ENCODE results near the gene FBN1.
A peak's percentile ranks its signal among the peaks of the same experiment; 100 is the strongest.

The FBN1 gene

DNA sequence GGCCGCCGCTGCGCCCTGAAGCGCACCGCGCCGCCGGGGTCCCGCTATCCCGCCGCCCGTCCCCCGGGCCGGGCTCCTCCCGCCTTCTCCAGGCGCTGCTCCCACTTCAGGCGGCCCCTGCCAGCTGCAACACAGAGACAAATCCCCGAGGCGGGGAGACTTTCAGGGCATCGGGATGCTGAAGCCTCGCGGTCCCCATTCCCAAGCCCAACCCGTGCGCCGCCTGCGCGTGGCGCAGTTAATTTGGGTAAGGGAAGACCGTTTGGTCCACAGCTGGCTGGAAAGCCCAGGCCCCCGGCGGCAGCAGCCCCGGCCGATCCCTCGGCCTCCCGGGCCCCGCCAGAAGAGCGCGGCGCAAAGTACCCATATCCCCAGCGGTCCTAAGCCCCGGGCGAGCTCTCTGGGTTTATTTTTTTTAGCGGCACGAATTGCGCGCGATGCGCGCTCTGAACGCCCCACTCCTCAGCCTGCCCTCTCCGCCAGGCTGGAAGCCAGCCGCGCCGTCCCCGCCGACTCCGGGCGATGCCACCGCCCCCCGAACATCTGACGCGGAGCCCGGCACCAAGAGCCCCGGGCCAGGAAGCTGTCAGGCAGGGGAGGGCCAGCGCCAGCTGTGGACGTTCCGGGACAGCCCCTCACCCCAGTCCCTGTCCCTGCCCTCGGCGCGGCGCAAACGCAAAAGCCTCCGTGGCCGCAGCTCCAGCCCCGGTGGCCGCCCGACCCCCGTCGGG lies 517 bp downstream of the FBN1 start (continued):
- TF ChIP-seq BCL11A (tag by site-specific recombination; IDR thresholded peaks at IDR 0.05; ENCODE audit: low read depth): no peak

DNA sequence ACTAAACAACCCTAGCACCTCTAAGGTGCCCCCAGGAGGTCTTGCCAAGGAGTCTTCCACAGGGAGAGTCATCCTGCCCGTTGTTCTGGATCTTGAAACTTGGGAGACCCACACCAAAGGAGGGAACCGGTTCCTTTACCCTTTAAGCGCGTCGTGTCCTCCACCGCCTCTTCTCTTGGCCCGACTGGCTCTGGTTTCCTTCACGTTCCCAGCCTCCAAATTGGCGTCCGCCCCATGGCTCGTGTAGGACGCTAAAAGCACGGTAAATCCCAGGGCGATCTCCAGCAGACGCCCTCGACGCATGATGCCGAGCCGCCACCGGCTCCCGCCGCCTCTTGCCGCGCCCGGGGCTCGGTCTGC lies 1.1 kb downstream of the FBN1 start:
- Histone ChIP-seq H3K4me3 (ENCODE audit: low read depth, low read length) (peak overlapping the region; percentile 64), H3K4me1 (ENCODE audit: control insufficient read depth, insufficient read depth, low read length) (no peaks in the 10 kb centered on the region), H3K36me3 (ENCODE audit: control insufficient read depth in 2 of 2, insufficient read depth in 1 of 2, low read length in 2 of 2) (no peaks in the 10 kb centered on the region), H3K27ac (ENCODE audit: extremely low read depth, low read depth, low read length) (peak overlapping the region; percentile 60; the same call in 1 of the 2 replicates), H3K9me3 (ENCODE audit: control insufficient read depth, insufficient read depth, low read depth, low read length) (no peaks in the 10 kb centered on the region)
- CTCF ChIA-PET: no interaction called here
- POLR2A ChIA-PET: interaction anchor here (1.0 kb wide), 1 partner anchor 286 kb away, joined by 4 read pairs; no protein-coding TSS in a partner anchor
- TF ChIP-seq ZNF37A (tag by site-specific recombination; IDR thresholded peaks at IDR 0.05): no peak
- TF ChIP-seq ZSCAN30 (tag by site-specific recombination; IDR thresholded peaks at IDR 0.05): no peak
- no peak for TF ChIP-seq MYNN (tag by site-specific recombination; IDR thresholded peaks at IDR 0.05; ENCODE audit: borderline replicate concordance)
- TF ChIP-seq, protein P1, sequence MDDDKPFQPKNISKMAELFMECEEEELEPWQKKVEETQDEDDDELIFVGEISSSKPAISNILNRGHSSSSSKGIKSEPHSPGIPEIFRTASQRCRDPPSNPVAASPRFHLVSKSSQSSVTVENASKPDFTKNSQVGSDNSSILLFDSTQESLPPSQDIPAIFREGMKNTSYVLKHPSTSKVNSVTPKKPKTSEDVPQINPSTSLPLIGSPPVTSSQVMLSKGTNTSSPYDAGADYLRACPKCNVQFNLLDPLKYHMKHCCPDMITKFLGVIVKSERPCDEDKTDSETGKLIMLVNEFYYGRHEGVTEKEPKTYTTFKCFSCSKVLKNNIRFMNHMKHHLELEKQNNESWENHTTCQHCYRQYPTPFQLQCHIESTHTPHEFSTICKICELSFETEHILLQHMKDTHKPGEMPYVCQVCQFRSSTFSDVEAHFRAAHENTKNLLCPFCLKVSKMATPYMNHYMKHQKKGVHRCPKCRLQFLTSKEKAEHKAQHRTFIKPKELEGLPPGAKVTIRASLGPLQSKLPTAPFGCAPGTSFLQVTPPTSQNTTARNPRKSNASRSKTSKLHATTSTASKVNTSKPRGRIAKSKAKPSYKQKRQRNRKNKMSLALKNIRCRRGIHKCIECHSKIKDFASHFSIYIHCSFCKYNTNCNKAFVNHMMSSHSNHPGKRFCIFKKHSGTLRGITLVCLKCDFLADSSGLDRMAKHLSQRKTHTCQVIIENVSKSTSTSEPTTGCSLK (tag by site-specific recombination; IDR thresholded peaks at IDR 0.05): no peak
- no peak for TF ChIP-seq ZNF48 (tag by site-specific recombination; IDR thresholded peaks at IDR 0.05)
- TF ChIP-seq, protein P2, sequence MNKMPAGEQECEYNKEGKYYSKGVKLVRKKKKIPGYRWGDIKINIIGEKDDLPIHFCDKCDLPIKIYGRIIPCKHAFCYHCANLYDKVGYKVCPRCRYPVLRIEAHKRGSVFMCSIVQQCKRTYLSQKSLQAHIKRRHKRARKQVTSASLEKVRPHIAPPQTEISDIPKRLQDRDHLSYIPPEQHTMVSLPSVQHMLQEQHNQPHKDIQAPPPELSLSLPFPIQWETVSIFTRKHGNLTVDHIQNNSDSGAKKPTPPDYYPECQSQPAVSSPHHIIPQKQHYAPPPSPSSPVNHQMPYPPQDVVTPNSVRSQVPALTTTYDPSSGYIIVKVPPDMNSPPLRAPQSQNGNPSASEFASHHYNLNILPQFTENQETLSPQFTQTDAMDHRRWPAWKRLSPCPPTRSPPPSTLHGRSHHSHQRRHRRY (tag by site-specific recombination; IDR thresholded peaks at IDR 0.05): no peak
- no peak for TF ChIP-seq MEIS1 (CRISPR knock-in tag; IDR thresholded peaks at IDR 0.05; ENCODE audit: borderline replicate concordance)
- TF ChIP-seq, protein P3, sequence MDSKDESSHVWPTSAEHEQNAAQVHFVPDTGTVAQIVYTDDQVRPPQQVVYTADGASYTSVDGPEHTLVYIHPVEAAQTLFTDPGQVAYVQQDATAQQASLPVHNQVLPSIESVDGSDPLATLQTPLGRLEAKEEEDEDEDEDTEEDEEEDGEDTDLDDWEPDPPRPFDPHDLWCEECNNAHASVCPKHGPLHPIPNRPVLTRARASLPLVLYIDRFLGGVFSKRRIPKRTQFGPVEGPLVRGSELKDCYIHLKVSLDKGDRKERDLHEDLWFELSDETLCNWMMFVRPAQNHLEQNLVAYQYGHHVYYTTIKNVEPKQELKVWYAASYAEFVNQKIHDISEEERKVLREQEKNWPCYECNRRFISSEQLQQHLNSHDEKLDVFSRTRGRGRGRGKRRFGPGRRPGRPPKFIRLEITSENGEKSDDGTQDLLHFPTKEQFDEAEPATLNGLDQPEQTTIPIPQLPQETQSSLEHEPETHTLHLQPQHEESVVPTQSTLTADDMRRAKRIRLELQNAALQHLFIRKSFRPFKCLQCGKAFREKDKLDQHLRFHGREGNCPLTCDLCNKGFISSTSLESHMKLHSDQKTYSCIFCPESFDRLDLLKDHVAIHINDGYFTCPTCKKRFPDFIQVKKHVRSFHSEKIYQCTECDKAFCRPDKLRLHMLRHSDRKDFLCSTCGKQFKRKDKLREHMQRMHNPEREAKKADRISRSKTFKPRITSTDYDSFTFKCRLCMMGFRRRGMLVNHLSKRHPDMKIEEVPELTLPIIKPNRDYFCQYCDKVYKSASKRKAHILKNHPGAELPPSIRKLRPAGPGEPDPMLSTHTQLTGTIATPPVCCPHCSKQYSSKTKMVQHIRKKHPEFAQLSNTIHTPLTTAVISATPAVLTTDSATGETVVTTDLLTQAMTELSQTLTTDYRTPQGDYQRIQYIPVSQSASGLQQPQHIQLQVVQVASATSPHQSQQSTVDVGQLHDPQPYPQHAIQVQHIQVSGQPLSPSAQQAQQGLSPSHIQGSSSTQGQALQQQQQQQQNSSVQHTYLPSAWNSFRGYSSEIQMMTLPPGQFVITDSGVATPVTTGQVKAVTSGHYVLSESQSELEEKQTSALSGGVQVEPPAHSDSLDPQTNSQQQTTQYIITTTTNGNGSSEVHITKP (tag by site-specific recombination; IDR thresholded peaks at IDR 0.05): peak; percentile 64
- TF ChIP-seq ZBTB20 (tag by site-specific recombination; IDR thresholded peaks at IDR 0.05): peak; percentile 51; the same call in 1 of the 2 replicates
- TF ChIP-seq ZNF600 (tag by site-specific recombination; IDR thresholded peaks at IDR 0.05): peak; percentile 39; the same call in 1 of the 2 replicates
- no peak for TF ChIP-seq ZEB2 (tag by site-specific recombination; IDR thresholded peaks at IDR 0.05)
- no peak for TF ChIP-seq ZNF76 (tag by site-specific recombination; IDR thresholded peaks at IDR 0.05; ENCODE audit: borderline replicate concordance, low read depth)
- TF ChIP-seq ZNF175 (tag by site-specific recombination; IDR thresholded peaks at IDR 0.05): no peak
- no peak for TF ChIP-seq ZNF837 (tag by site-specific recombination; IDR thresholded peaks at IDR 0.05)
- TF ChIP-seq ZBTB17 (tag by site-specific recombination; IDR thresholded peaks at IDR 0.05): no peak

Data from HEK293 (cell line).